H9 (cell line): ENCODE results near the gene KANSL1L. TPM values are rescaled to one million over a fixed set of nuclear protein-coding genes. Genes with fewer than 3 reads are reported as not detected.

Source experiments
- DNase-seq: peaks from one replicate; pipeline ENCODE4 v3.0.0-alpha.2; 2017
- H2AFZ ChIP-seq: one replicate; pipeline ENCODE4 v1.6.1; 2013; ENCODE audit warnings: mild to moderate bottlenecking, low read length, control low read depth, moderate library complexity
- H2AK5ac ChIP-seq: 2 replicates; pipeline ENCODE4 v1.6.1; 2013; ENCODE audit warnings: low read length, control low read depth, mixed read lengths; ENCODE audit not compliant: insufficient read length
- H2BK120ac ChIP-seq: one replicate; pipeline ENCODE4 v1.6.1; 2013; ENCODE audit warnings: low read depth, mild to moderate bottlenecking, low read length, control low read depth, inconsistent platforms; ENCODE audit not compliant: poor library complexity, severe bottlenecking
- H2BK12ac ChIP-seq: 2 replicates; pipeline ENCODE4 v1.6.1; 2013; ENCODE audit warnings: low read length, control low read depth, mixed read lengths, low read depth; ENCODE audit not compliant: insufficient read length
- H2BK15ac ChIP-seq: 2 replicates; pipeline ENCODE4 v1.6.1; 2013; ENCODE audit warnings: low read depth, low read length, control low read depth
- H2BK20ac ChIP-seq: one replicate; pipeline ENCODE4 v1.6.1; 2013; ENCODE audit warnings: low read depth, mild to moderate bottlenecking, low read length, control low read depth, inconsistent platforms; ENCODE audit not compliant: poor library complexity, severe bottlenecking
- H2BK5ac ChIP-seq: 2 replicates; pipeline ENCODE4 v1.6.1; 2013; ENCODE audit warnings: low read length, control low read depth, mixed read lengths; ENCODE audit not compliant: insufficient read length
- H3K14ac ChIP-seq: 2 replicates; pipeline ENCODE4 v1.6.1; 2013; ENCODE audit warnings: low read length, control low read depth; ENCODE audit not compliant: insufficient read depth
- H3K18ac ChIP-seq: 2 replicates; pipeline ENCODE4 v1.6.1; 2013; ENCODE audit warnings: low read depth, mild to moderate bottlenecking, mixed read lengths, low read length, control low read depth; ENCODE audit not compliant: insufficient read length
- H3K23ac ChIP-seq: 2 replicates; pipeline ENCODE4 v1.6.1; 2013; ENCODE audit warnings: low read length, control low read depth, mixed read lengths, low read depth; ENCODE audit not compliant: insufficient read length
- H3K23me2 ChIP-seq: 2 replicates; pipeline ENCODE4 v1.6.1; 2013; ENCODE audit warnings: low read depth, mild to moderate bottlenecking, mixed read lengths, low read length, control low read depth; ENCODE audit not compliant: insufficient read length, poor library complexity, severe bottlenecking
- H3K27ac ChIP-seq: 2 replicates; pipeline ENCODE4 v1.5.1; 2013; ENCODE audit warnings: low read length, control low read depth, mixed read lengths, low read depth; ENCODE audit not compliant: insufficient read length
- H3K27me3 ChIP-seq: 2 replicates; pipeline ENCODE4 v1.6.1; 2013; ENCODE audit warnings: low read length, control low read depth, inconsistent platforms; ENCODE audit not compliant: insufficient read depth
- H3K4ac ChIP-seq: 2 replicates; pipeline ENCODE4 v1.6.1; 2013; ENCODE audit warnings: low read depth, mild to moderate bottlenecking, control low read depth, inconsistent platforms, low read length, moderate library complexity
- H3K4me1 ChIP-seq: 2 replicates; pipeline ENCODE4 v1.6.1; 2013; ENCODE audit warnings: low read length, control low read depth, inconsistent platforms; ENCODE audit not compliant: insufficient read depth
- H3K4me2 ChIP-seq: 2 replicates; pipeline ENCODE4 v1.6.1; 2013; ENCODE audit warnings: low read length, control low read depth, mixed read lengths; ENCODE audit not compliant: insufficient read length, insufficient read depth
- H3K56ac ChIP-seq: 2 replicates; pipeline ENCODE4 v1.6.1; 2013; ENCODE audit warnings: low read depth, mild to moderate bottlenecking, mixed read lengths, low read length, control low read depth; ENCODE audit not compliant: insufficient read length
- H3K79me1 ChIP-seq: 2 replicates; pipeline ENCODE4 v1.6.1; 2013; ENCODE audit warnings: low read depth, mild to moderate bottlenecking, moderate library complexity, low read length, control low read depth, inconsistent platforms; ENCODE audit not compliant: insufficient read depth, poor library complexity, severe bottlenecking
- H3K79me2 ChIP-seq: 2 replicates; pipeline ENCODE4 v1.6.1; 2013; ENCODE audit warnings: low read length, control low read depth, inconsistent platforms; ENCODE audit not compliant: insufficient read depth
- H3K9ac ChIP-seq: 2 replicates; pipeline ENCODE4 v1.6.1; 2013; ENCODE audit warnings: low read length, control low read depth, mixed read lengths; ENCODE audit not compliant: insufficient read length; ENCODE audit errors: extremely low read depth
- H3K9me3 ChIP-seq: one replicate; pipeline ENCODE4 v1.6.1; 2013; ENCODE audit warnings: low read depth, low read length, inconsistent platforms; ENCODE audit not compliant: control insufficient read depth
- H3T11ph ChIP-seq: one replicate; pipeline ENCODE4 v1.6.1; 2013; ENCODE audit warnings: mild to moderate bottlenecking, low read length, control low read depth, inconsistent platforms
- H4K20me1 ChIP-seq: one replicate; pipeline ENCODE4 v1.6.1; 2013; ENCODE audit not compliant: control insufficient read depth, insufficient read length, insufficient read depth
- H4K5ac ChIP-seq: 2 replicates; pipeline ENCODE4 v1.6.1; 2013; ENCODE audit warnings: low read depth, mild to moderate bottlenecking, mixed read lengths, low read length, control low read depth; ENCODE audit not compliant: insufficient read length
- H4K8ac ChIP-seq: replicated peaks from 2 replicates; pipeline ENCODE4 v1.6.1; 2013; ENCODE audit warnings: low read length, control low read depth, mixed read lengths, low read depth; ENCODE audit not compliant: insufficient read length
- H4K91ac ChIP-seq: 2 replicates; pipeline ENCODE4 v1.6.1; 2013; ENCODE audit warnings: low read depth, mild to moderate bottlenecking, moderate library complexity, mixed read lengths, low read length, control low read depth; ENCODE audit not compliant: insufficient read length
- H3K27ac Mint-ChIP-seq, 3 experiments: 2 replicates in 2 of 3; 3 replicates in 1 of 3; pipeline ENCODE4 v1.8.0; 2020 to 2021; ENCODE audit warnings: mixed read lengths in 3 of 3, mild to moderate bottlenecking in 1 of 3, moderate library complexity in 1 of 3
- H3K27me3 Mint-ChIP-seq: 2 replicates; pipeline ENCODE4 v1.8.0; 2021; ENCODE audit warnings: low read depth, mild to moderate bottlenecking, moderate library complexity, mixed read lengths
- H3K36me3 Mint-ChIP-seq, 3 experiments: 2 replicates in 2 of 3; 3 replicates in 1 of 3; pipeline ENCODE4 v1.8.0; 2020 to 2021; ENCODE audit warnings: low read depth in 3 of 3, mixed read lengths in 3 of 3; ENCODE audit not compliant: insufficient read depth in 1 of 3
- H3K4me1 Mint-ChIP-seq, 2 experiments: 2 replicates each; pipeline ENCODE4 v1.8.0; 2020; ENCODE audit warnings: mixed read lengths in 2 of 2
- H3K4me3 Mint-ChIP-seq, 2 experiments: 2 replicates in 1 of 2; 3 replicates in 1 of 2; pipeline ENCODE4 v1.8.0; 2020 to 2021; ENCODE audit warnings: mild to moderate bottlenecking in 2 of 2, mixed read lengths in 2 of 2, moderate library complexity in 1 of 2
- H3K9me3 Mint-ChIP-seq, 2 experiments: 2 replicates in 1 of 2; 3 replicates in 1 of 2; pipeline ENCODE4 v1.8.0; 2020; ENCODE audit warnings: mild to moderate bottlenecking in 2 of 2, mixed read lengths in 2 of 2, moderate library complexity in 1 of 2
- CTCF ChIP-seq: fragments of 200-600 bp; sonication (generic); conservative IDR thresholded peaks from 3 replicates; pipeline ENCODE4 v1.8.0; 2021; ENCODE audit warnings: antibody characterized with exemption, mild to moderate bottlenecking
- WGBS: extraction: QIAGEN DNeasy Blood & Tissue Kit; methylation state at CpG from one replicate; pipeline ENCODE4 v1.1.7; 2013; ENCODE audit warnings: missing lambda C conversion rate, low lambda C conversion rate, mixed read lengths; ENCODE audit not compliant: insufficient read length; ENCODE audit errors: extremely low coverage; 5-methylcytosine and 5-hydroxymethylcytosine counted together
- total RNA-seq: library from RNA; stranded (reverse); gene quantifications from 2 replicates; pipeline ENCODE4 v1.2.1, GENCODE V29; 2021

The KANSL1L gene
- total RNA-seq, 1 experiment from 2014 or later: 8.2 TPM

DNA sequence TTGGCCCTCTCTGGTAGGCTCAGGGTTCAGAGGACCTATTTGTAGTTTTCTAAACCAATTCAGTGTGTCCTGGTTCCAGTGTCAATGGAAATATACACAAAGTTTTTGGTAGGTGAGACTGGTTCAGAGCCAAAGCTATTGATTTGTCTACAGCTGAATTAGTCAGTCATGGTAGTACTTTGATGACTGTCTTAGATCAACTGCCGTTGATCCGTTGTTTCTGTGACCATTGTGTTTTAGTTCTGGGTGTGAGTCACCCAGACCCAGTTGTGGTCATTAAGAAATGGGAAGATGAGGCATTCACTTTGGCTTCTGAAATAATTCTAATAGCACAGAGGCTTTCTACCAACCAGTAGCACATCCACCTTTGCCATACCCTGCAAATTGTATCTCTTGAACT lies 184.8 kb downstream of the KANSL1L start:
- no peak overlapping the region for H2BK5ac ChIP-seq
- no peak overlapping the region for H4K5ac ChIP-seq
- H2AK5ac ChIP-seq: no peak overlapping the region
- TF ChIP-seq CTCF: no peak
- H3K27ac Mint-ChIP-seq: no peak overlapping the region
- no peaks in the 10 kb centered on the region for H3K23me2 ChIP-seq
- DNase-seq: no peak
- no peaks in the 10 kb centered on the region for H3K27me3 ChIP-seq
- H3K56ac ChIP-seq: no peak overlapping the region
- H4K8ac ChIP-seq: no peak overlapping the region
- no peak overlapping the region for H3K9ac ChIP-seq
- no peak overlapping the region for H2BK12ac ChIP-seq
- H3K9me3 ChIP-seq: no peaks in the 10 kb centered on the region
- no peaks in the 10 kb centered on the region for H3K4me1 Mint-ChIP-seq
- no peak overlapping the region for H3K4me3 Mint-ChIP-seq
- H3K18ac ChIP-seq: no peak overlapping the region
- H2AFZ ChIP-seq: no peak overlapping the region
- H4K91ac ChIP-seq: no peak overlapping the region
- WGBS: no CpG with 5 or more reads among the region's 2 CpGs
- H2BK20ac ChIP-seq: no peak overlapping the region
- H3T11ph ChIP-seq: no peak overlapping the region
- H3K23ac ChIP-seq: no peak overlapping the region
- no peaks in the 10 kb centered on the region for H3K79me2 ChIP-seq
- no peaks in the 10 kb centered on the region for H3K4me1 ChIP-seq
- no peaks in the 10 kb centered on the region for H3K36me3 Mint-ChIP-seq
- no peaks in the 10 kb centered on the region for H4K20me1 ChIP-seq
- H3K4ac ChIP-seq: no peak overlapping the region
- H3K4me2 ChIP-seq: no peak overlapping the region
- no peak overlapping the region for H3K27ac ChIP-seq
- H3K14ac ChIP-seq: no peak overlapping the region
- no peak overlapping the region for H2BK120ac ChIP-seq
- H3K79me1 ChIP-seq: no peaks in the 10 kb centered on the region
- no peaks in the 10 kb centered on the region for H3K9me3 Mint-ChIP-seq
- H3K27me3 Mint-ChIP-seq: peaks cover 2% of the 10 kb centered on the region
- H2BK15ac ChIP-seq: no peak overlapping the region
